ENCODE data around the gene PIANP.

GRCh38 chr12:6699259-6699988, 1.2 kb downstream of the PIANP start:
- TF ChIP-seq CTCF (IDR thresholded peaks at IDR 0.05) (no peak), POLR2A (IDR thresholded peaks at IDR 0.05) (no peak)

Data from tibial nerve (tissue), 3 donors.